Endometrial microvascular endothelial cells (primary cell): Measurements from ENCODE around the gene USP49. TPM values are rescaled to one million over a fixed set of nuclear protein-coding genes. Genes with fewer than 3 reads are reported as not detected.
"Not testable (repeated sequence)": the region's sequence is repeated elsewhere in the genome, so short reads cannot be mapped to it uniquely, and the experiment has no call there.

Experiments used
- in situ Hi-C: cut with HindIII; loops from 2 replicates; pipeline ENCODE4 v1.10.0; 2017; ENCODE audit warnings: low sequenced_read_pairs, low pct_unique_long_range_greater_than_20kb; ENCODE audit errors: inconsistent ontology term
- total RNA-seq: library from RNA; depleted of rRNA; stranded (reverse); fragments of >200 nt; gene quantifications from one replicate; pipeline ENCODE4 v1.2.3, GENCODE V29; 2015; ENCODE audit errors: inconsistent ontology term

The USP49 gene
- total RNA-seq, 1 donor from 2014 or later: 2.8 TPM

- in situ Hi-C loops: no loop called here
These were observed 70.3 kb downstream of the USP49 start for GRCh38 chr6:41824571-41825569.

- in situ Hi-C loops: no loop called here
These were observed 72.0 kb downstream of the USP49 start for GRCh38 chr6:41823178-41823577.

GRCh38 chr6:41822021-41822420, 73.2 kb downstream of the USP49 start:
- in situ Hi-C loops: no loop called here

GRCh38 chr6:41821266-41821665, 73.9 kb downstream of the USP49 start:
- in situ Hi-C loops: no loop called here

GRCh38 chr6:41818271-41819054, 76.7 kb downstream of the USP49 start:
- in situ Hi-C loops: no loop called here

GRCh38 chr6:41815587-41815986, 79.6 kb downstream of the USP49 start:
- in situ Hi-C loops: no loop called here

GRCh38 chr6:41814629-41815028, 80.5 kb downstream of the USP49 start:
- in situ Hi-C loops: no loop called here

GRCh38 chr6:41813956-41814355, 81.2 kb downstream of the USP49 start:
- in situ Hi-C loops: no loop called here

GRCh38 chr6:41813469-41813868, 81.7 kb downstream of the USP49 start:
- in situ Hi-C loops: no loop called here

- in situ Hi-C loops: not testable (repeated sequence)
These were observed 83.2 kb downstream of the USP49 start for GRCh38 chr6:41811946-41812345.

GRCh38 chr6:41811095-41811494, 84.1 kb downstream of the USP49 start:
- in situ Hi-C loops: no loop called here

- in situ Hi-C loops: no loop called here
These were observed 89.1 kb downstream of the USP49 start for GRCh38 chr6:41805830-41806774.

GRCh38 chr6:41801380-41801779, 93.8 kb downstream of the USP49 start:
- in situ Hi-C loops: no loop called here

GRCh38 chr6:41799559-41799911, 95.6 kb downstream of the USP49 start:
- in situ Hi-C loops: loop anchor here (25.0 kb wide), 1 partner anchor 238 kb away; no protein-coding TSS in a partner anchor

- in situ Hi-C loops: loop anchor here (25.0 kb wide), 1 partner anchor 238 kb away; no protein-coding TSS in a partner anchor
These were observed 96.1 kb downstream of the USP49 start for GRCh38 chr6:41798901-41799558.

- in situ Hi-C loops: loop anchor here (25.0 kb wide), 1 partner anchor 241 kb away; no protein-coding TSS in a partner anchor
These were observed 98.7 kb downstream of the USP49 start for GRCh38 chr6:41796474-41796873.

- in situ Hi-C loops: loop anchor here (25.0 kb wide), 1 partner anchor 245 kb away; no protein-coding TSS in a partner anchor
These were observed 103.2 kb downstream of the USP49 start for GRCh38 chr6:41791984-41792383.

GRCh38 chr6:41791305-41791704, 103.9 kb downstream of the USP49 start:
- in situ Hi-C loops: loop anchor here (25.0 kb wide), 1 partner anchor 246 kb away; no protein-coding TSS in a partner anchor
